NCI-H1417 treated with DMSO at 0.1 percent for 48 hours (cell line): ENCODE measurements around the gene AHCY.
A peak's percentile ranks its signal among the peaks of the same experiment; 100 is the strongest.
"Not testable (repeated sequence)": the region's sequence is repeated elsewhere in the genome, so short reads cannot be mapped to it uniquely, and the experiment has no call there.

Experiments
- DNase-seq: peaks from one replicate; lab custom pipeline; 2025; lab: John Stamatoyannopoulos, UW

The AHCY gene

DNA sequence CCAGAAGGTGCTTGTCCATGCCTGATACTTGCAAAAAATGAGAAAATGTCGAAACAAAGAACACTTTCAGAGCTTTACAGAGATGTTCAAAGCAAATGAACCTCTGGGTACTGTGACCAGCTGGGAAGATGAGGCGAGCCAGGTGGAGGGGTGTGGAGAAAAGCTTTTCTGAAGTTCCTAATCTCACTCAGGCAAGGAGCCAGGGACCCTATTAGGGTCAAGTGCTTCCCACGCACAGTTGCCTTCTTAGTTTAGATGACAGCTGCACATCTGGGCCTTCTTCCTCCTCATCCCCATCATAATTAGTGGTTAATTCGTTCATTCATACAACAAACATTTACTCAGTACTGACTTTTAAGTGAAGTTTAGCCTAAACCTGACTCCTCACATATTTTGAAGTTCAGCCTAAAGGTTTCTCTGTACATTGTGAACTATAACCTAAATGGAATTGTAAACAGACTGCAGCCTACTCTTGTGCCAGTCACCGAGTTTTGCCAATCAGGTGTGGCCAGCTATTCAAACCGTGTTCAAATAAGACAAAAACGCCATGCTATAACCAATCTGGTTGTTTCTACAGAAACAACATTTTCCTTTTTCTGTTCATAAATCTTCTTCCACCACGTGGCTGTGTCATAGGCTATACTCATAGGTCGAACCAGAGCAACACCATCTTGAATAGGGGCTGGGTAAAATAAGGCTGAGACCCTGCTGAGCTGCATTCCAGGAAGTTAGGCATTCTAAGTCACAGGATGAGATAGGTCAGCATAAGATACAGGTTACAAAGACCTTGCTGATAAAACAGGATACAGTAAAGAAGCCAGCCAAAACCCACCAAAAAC is 19.3 kb upstream of the AHCY start:
- DNase-seq, result no peak

GRCh38 chr20:34320861-34321260 is 17.7 kb upstream of the AHCY start:
- DNase-seq, result no peak

- DNase-seq, result no peak
Measured at GRCh38 chr20:34318609-34319443, 15.7 kb upstream of the AHCY start.

DNA sequence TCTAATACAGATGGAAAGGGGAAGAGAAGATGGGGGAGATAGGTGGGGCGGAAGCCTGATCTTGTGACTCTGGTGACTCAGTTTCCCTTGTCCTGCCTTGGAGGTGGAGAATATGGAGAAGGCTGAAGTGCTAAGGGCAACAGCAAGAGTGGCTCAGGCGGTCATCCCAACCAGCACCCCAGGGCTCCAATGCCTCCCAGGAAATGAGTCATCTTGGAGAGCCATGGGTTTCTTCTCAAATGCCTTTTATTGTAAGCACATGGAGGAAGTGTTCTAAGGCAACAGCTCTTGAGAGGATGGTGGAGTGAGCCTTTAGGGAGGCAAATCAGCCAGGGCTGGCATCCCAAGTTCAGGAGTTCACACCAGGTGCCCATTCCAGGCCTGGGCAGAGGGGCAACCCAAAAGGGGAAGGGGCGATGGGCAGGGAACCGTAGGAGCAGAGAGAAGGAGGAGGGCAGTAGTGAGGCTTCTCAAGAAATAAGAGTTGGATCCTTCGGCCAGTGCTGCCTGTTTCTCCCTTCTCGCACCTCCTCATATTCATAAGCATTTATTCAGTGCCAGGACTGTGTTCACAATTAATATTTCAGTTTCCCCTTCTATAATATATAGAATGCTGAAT is 13.2 kb upstream of the AHCY start:
- DNase-seq, result no peak

DNA sequence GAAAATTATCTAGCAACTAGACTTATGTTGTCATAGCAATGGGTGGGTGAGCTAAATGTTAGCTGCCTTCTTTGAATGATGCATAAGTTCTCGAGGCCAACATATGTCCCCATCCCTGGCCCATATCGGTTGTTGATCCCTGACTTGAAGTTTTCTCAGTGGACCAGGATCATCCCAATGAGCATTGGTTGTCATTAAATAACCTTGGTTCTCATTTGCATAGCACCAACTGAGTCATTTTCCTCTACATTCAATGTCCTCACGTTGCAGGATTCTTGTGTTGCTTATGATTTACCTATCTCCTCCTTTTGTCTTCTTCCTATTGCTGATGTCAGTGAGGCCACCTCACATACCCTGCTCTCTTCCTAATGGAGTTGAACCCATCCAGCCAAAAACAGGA is 12.1 kb upstream of the AHCY start:
- DNase-seq, result no peak

GRCh38 chr20:34312544-34313217 is 9.5 kb upstream of the AHCY start:
- DNase-seq, result peak; percentile 52

DNA sequence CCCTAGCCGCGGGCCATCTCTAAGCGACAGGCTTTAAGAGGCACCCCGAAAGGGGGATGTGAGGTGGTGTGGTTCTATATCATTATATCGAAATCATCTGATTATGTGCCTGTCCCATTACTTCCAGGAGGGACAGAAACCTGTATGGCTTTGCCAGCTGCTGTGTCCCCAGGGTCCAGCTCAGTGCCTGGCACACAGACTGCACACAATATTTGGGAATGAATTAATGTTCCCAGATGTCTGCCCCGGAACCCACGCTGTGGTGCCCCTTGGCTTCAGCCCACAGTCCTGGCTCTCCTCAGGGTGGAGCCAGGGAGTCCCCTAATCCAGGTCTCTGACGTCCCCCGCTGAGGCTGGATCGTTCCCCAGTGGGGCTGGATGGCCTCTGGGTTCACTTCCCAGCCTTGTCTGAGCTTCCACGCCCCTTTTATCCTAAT is 8.9 kb upstream of the AHCY start:
- DNase-seq, result no peak

DNA sequence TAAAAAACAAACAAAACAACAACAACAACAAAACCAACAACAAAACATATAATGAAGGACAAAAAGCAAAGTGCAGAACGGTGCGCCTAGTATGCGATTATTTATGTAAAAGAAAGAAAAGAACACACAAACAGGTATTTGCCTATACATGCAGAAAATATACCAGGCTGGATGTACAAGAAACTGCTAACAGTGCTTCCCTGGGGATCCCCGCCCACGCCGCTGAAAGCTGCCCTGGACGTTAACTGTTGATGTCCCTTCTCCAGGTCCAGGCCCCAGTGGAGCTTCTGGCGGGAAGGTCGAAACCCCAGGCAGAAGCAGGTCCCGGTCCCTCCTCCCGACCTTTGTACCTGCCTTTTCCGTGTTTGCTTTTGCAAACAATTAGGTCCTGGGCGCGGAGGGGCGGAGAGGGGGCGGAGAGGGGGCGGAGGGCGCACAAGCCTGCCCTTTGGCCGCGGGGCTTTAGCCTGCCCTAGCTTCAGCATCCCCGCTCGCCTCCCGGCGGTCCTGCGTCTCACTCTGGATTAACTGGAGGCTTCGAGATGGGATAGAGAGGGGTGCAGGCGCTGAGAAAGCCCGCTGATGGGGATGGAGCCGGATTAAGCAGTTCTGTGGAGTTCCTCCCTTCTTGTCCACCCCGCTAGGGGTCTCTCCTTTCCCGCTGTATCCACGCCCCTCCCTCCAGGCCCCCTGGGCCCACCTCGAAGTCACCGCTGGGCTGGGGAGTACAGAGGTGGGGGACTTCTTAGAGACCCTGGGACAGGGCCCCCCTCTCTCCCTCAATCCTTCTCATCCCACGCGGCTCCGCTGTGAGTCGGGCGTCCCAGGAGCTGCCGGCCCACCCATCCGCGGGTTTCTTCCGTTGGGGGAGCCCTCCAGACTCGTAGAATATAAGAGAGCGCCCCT is 8.2 kb upstream of the AHCY start:
- no peak for DNase-seq

DNA sequence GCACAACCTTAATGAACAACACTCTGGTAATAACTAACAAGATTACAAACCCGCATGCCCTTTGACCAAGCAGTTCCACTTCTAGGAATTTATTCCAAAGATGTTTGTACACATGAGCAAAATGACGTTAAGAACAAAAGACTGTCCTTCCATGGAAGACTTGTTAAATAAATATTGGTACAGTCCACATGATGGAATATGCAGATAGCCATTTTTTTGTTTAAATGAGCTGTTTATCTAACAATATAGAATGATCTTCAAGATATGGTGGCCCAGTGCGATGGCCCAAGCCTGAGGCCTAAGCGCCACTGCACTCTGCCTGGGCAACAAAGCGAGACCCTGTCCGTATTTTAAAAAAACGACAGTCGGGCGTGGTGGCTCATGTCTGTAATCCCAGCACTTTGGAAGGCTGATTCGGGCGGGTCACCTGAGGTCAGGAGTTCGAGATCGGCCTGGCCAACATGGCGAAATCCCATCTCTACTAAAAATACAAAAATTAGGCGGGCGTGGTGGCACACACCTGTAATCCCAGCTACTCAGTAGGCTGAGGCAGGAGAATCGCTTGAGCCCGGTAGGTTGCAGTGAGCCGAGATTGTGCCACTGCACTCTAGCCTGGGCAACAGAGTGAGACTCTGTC is 7.4 kb upstream of the AHCY start:
- no peak for DNase-seq

GRCh38 chr20:34309691-34310090 is 6.5 kb upstream of the AHCY start:
- no peak for DNase-seq

- DNase-seq, result no peak
Measured at GRCh38 chr20:34305333-34306230, 2.4 kb upstream of the AHCY start.

GRCh38 chr20:34302312-34302722 is 838 bp downstream of the AHCY start:
- no peak for DNase-seq

GRCh38 chr20:34301587-34302311 is 1.4 kb downstream of the AHCY start:
- no peak for DNase-seq

GRCh38 chr20:34300809-34301586 is 2.2 kb downstream of the AHCY start:
- no peak for DNase-seq

- no peak for DNase-seq
Measured at GRCh38 chr20:34300256-34300806, 2.8 kb downstream of the AHCY start.

GRCh38 chr20:34299556-34300255 is 3.4 kb downstream of the AHCY start:
- no peak for DNase-seq

GRCh38 chr20:34298294-34298784 is 4.8 kb downstream of the AHCY start:
- DNase-seq, result not testable (repeated sequence)
